ENCODE results near the gene MSANTD2. TPM values are rescaled to one million over a fixed set of nuclear protein-coding genes. Genes with fewer than 3 reads are reported as not detected.
A peak's percentile ranks its signal among the peaks of the same experiment; 100 is the strongest.

MSANTD2 gene
- total and polyA plus RNA-seq, 2 experiments from 2014 or later: 18.7 to 34.4 TPM

- H3K9me3 Mint-ChIP-seq: no peaks in the 10 kb centered on the region; the same call in 1 of the 3 replicates
- H3K4me1 Mint-ChIP-seq: peaks cover 50% of the 10 kb centered on the region
- H3K27me3 ChIP-seq (ENCODE audit: insufficient read depth): peaks cover 94% of the 10 kb centered on the region
- no peaks in the 10 kb centered on the region for H3K79me2 ChIP-seq (replicated peaks; ENCODE audit: insufficient read depth)
- H3K4me3 ChIP-seq: peak overlapping the region; percentile 74
- H3K4me2 ChIP-seq: peak overlapping the region; percentile 96
- H3K27me3 Mint-ChIP-seq (ENCODE audit: insufficient read depth, low read depth, poor library complexity): peaks cover 92% of the 10 kb centered on the region
- ATAC-seq (peak; percentile 65), DNase-seq (ENCODE audit: low spot score) (peak; percentile 98)
- peak overlapping the region; percentile 88; the same call in 1 of the 2 replicates for H2AFZ ChIP-seq
- H3K4me1 ChIP-seq (ENCODE audit: insufficient read depth): peaks cover 58% of the 10 kb centered on the region
- no peak overlapping the region for H3K27ac ChIP-seq (ENCODE audit: low read depth)
- H4K20me1 ChIP-seq (replicated peaks; ENCODE audit: insufficient read depth): peaks cover 15% of the 10 kb centered on the region
- H3K36me3 Mint-ChIP-seq (ENCODE audit: low read depth): no peaks in the 10 kb centered on the region
- H3K9me2 ChIP-seq (ENCODE audit: insufficient read depth): no peaks in the 10 kb centered on the region
- no peak overlapping the region for H3K27ac Mint-ChIP-seq
- H3K4me3 Mint-ChIP-seq: peak overlapping the region; percentile 71
- no peak for TF ChIP-seq ZNF114 (CRISPR knock-in tag; IDR thresholded peaks at IDR 0.05)
- TF ChIP-seq CTCF (conservative IDR thresholded peaks at IDR 0.05; ENCODE audit: low read depth in 2 of 2): peak; percentile 60 to 71
- peak; percentile 71 for TF ChIP-seq EZH2 (IDR thresholded peaks at IDR 0.05; ENCODE audit: low read depth, unreplicated experiment)
- TF ChIP-seq ETS1 (IDR thresholded peaks at IDR 0.05): no peak
- peak; percentile 48 for TF ChIP-seq EZH2phosphoT487 (IDR thresholded peaks at IDR 0.05; ENCODE audit: unreplicated experiment)
- no peak for TF ChIP-seq CREB1 (CRISPR knock-in tag; IDR thresholded peaks at IDR 0.05; ENCODE audit: low read depth)
- no peak for TF ChIP-seq NANOG (IDR thresholded peaks at IDR 0.05; ENCODE audit: borderline replicate concordance)
- no peak for TF ChIP-seq JUNB (IDR thresholded peaks at IDR 0.05; ENCODE audit: unreplicated experiment)
- TF ChIP-seq ZNF462 (CRISPR knock-in tag; IDR thresholded peaks at IDR 0.05): no peak
- no peak for TF ChIP-seq REST (IDR thresholded peaks at IDR 0.05; ENCODE audit: unreplicated experiment)
- TF ChIP-seq POLR2AphosphoS5 (IDR thresholded peaks at IDR 0.05; ENCODE audit: low read depth): peak; percentile 33; the same call in 1 of the 2 replicates
- H3K36me3 ChIP-seq (ENCODE audit: insufficient read depth): no peaks in the 10 kb centered on the region
- peaks cover 3% of the 10 kb centered on the region; the same call in 1 of the 2 replicates for H3F3A ChIP-seq (replicated peaks; ENCODE audit: low read depth)
These were observed 41.6 kb downstream of the MSANTD2 start for GRCh38 chr11:124758355-124759265.
